Cardiac muscle cell (in vitro differentiated cells and primary cell): Measurements from ENCODE around the gene TMEM208. TPM values are rescaled to one million over a fixed set of nuclear protein-coding genes. Genes with fewer than 3 reads are reported as not detected.

ENCODE experiments used
- DNase-seq, 2 donors: peaks; one replicate each; pipeline versions ENCODE4 v3.0.0 to v3.0.0-alpha.2; 2010 to 2017; ENCODE audit warnings: low read depth in 1 of 2, low spot score in 1 of 2
- H3K27ac ChIP-seq: fragments of 200-600 bp; sonication (generic); 2 replicates; pipeline ENCODE4 v1.5.1; 2016
- H3K27me3 ChIP-seq: fragments of 200-600 bp; sonication (generic); 2 replicates; pipeline ENCODE4 v1.6.0; 2016; ENCODE audit warnings: control low read depth
- H3K36me3 ChIP-seq: fragments of 200-600 bp; sonication (generic); 2 replicates; pipeline ENCODE4 v1.5.1; 2016; ENCODE audit warnings: control low read depth
- H3K4me1 ChIP-seq: fragments of 200-600 bp; sonication (generic); 2 replicates; pipeline ENCODE4 v1.8.1; 2017; ENCODE audit warnings: low read depth, mild to moderate bottlenecking, mixed run types
- H3K4me3 ChIP-seq: fragments of 200-600 bp; sonication (generic); 2 replicates; pipeline ENCODE4 v1.5.1; 2016; ENCODE audit warnings: mild to moderate bottlenecking
- H3K9me3 ChIP-seq: fragments of 200-600 bp; sonication (generic); 2 replicates; pipeline ENCODE4 v1.5.1; 2017; ENCODE audit warnings: low read depth, mild to moderate bottlenecking, control low read depth
- CTCF ChIP-seq: IDR thresholded peaks from 2 replicates; pipeline ENCODE4 v1.5.1; 2012; ENCODE audit warnings: low read depth, mild to moderate bottlenecking, low read length
- polyA plus RNA-seq: library from polyadenylated mRNA; unstranded; fragments of >200 nt; fragmentation: Nextera tagmentation; extraction: Ambion mirVana; gene quantifications from 2 replicates; pipeline ENCODE4 v1.2.1, GENCODE V29; 2016
- total RNA-seq: library from RNA; depleted of rRNA; stranded (reverse); fragments of >200 nt; gene quantifications from 2 replicates; pipeline ENCODE4 v1.2.3, GENCODE V29; 2016

The TMEM208 gene
- total and polyA plus RNA-seq, 2 experiments from 2014 or later: 29.6 to 89.0 TPM

GRCh38 chr16:67199011-67199807 is 27.7 kb upstream of the TMEM208 start, which contains the start of gene ELMO3:
TSS of gene ELMO3 (plus strand) at chr16:67199131. CDS start at chr16:67199327, 196 bp downstream.
- H3K4me1 ChIP-seq: no peaks in the 10 kb centered on the region
- peak; percentile 44 for TF ChIP-seq CTCF
- no peaks in the 10 kb centered on the region for H3K9me3 ChIP-seq
- H3K27ac ChIP-seq: no peak within 1 kb of the TSS
- no peaks in the 10 kb centered on the region for H3K27me3 ChIP-seq
- no peak within 1 kb of the TSS for H3K4me3 ChIP-seq
- peak in 1 of 2 donors; percentile 71 for DNase-seq
- peaks cover 36% of the 10 kb centered on the region for H3K36me3 ChIP-seq

- H3K4me1 ChIP-seq: no peaks in the 10 kb centered on the region
- no peak overlapping the region for H3K4me3 ChIP-seq
- H3K9me3 ChIP-seq: no peaks in the 10 kb centered on the region
- peaks cover 33% of the 10 kb centered on the region for H3K36me3 ChIP-seq
- no peaks in the 10 kb centered on the region for H3K27me3 ChIP-seq
- no peak for DNase-seq
- no peak overlapping the region for H3K27ac ChIP-seq
- TF ChIP-seq CTCF: no peak
Measured at GRCh38 chr16:67199808-67200198, 27.1 kb upstream of the TMEM208 start.

- Histone ChIP-seq H3K4me1 (no peaks in the 10 kb centered on the region), H3K27ac (no peak overlapping the region), H3K36me3 (peaks cover 26% of the 10 kb centered on the region), H3K9me3 (no peaks in the 10 kb centered on the region), H3K4me3 (no peak overlapping the region), H3K27me3 (no peaks in the 10 kb centered on the region)
- no peak for DNase-seq
- TF ChIP-seq CTCF: no peak
Measured at GRCh38 chr16:67200491-67200890, 26.4 kb upstream of the TMEM208 start.

GRCh38 chr16:67201411-67202345 is 25.3 kb upstream of the TMEM208 start:
- Histone ChIP-seq H3K27ac (no peak overlapping the region), H3K9me3 (no peaks in the 10 kb centered on the region), H3K4me3 (no peak overlapping the region), H3K36me3 (peaks cover 15% of the 10 kb centered on the region), H3K27me3 (no peaks in the 10 kb centered on the region), H3K4me1 (no peaks in the 10 kb centered on the region)
- DNase-seq: no peak
- TF ChIP-seq CTCF: no peak

GRCh38 chr16:67202426-67202825 is 24.5 kb upstream of the TMEM208 start:
- no peak for TF ChIP-seq CTCF
- H3K27me3 ChIP-seq: no peaks in the 10 kb centered on the region
- H3K27ac ChIP-seq: no peak overlapping the region
- H3K4me3 ChIP-seq: no peak overlapping the region
- no peaks in the 10 kb centered on the region for H3K4me1 ChIP-seq
- H3K9me3 ChIP-seq: no peaks in the 10 kb centered on the region
- peaks cover 8% of the 10 kb centered on the region for H3K36me3 ChIP-seq
- no peak for DNase-seq
